Measurements from ENCODE around the gene UPK2. TPM values are rescaled to one million over a fixed set of nuclear protein-coding genes. Genes with fewer than 3 reads are reported as not detected.

Gene UPK2
- polyA plus RNA-seq, 3 donors: not detected

- Histone ChIP-seq H3K79me2 (ENCODE audit: insufficient read depth, low read length) (peaks cover 5% of the 10 kb centered on the region), H3K4me2 (replicated peaks; ENCODE audit: extremely low read depth, low read length, poor library complexity, severe bottlenecking) (no peak overlapping the region), H3K27ac (ENCODE audit: low read depth in 1 of 2, low read length in 2 of 2) (no peak overlapping the region), H3K4me1 (ENCODE audit: control insufficient read depth in 1 of 2, insufficient read depth in 2 of 2, low read length in 2 of 2) (peaks cover 36 to 42% of the 10 kb centered on the region in 2 donors), H3K36me3 (replicated peaks in 1 of 2; ENCODE audit: control insufficient read depth in 1 of 2, insufficient read depth in 2 of 2, low read length in 2 of 2) (no peaks in the 10 kb centered on the region), H3K27me3 (ENCODE audit: control insufficient read depth in 2 of 2, insufficient read depth in 2 of 2, low read length in 2 of 2) (no peaks in the 10 kb centered on the region), H3K4me3 (replicated peaks in 1 of 3; ENCODE audit: low read depth in 2 of 3, low read length in 3 of 3) (no peak overlapping the region), H4K20me1 (ENCODE audit: insufficient read depth, low read length) (no peaks in the 10 kb centered on the region), H3K9ac (ENCODE audit: insufficient read depth, low read length, poor library complexity, severe bottlenecking) (no peak overlapping the region), H2AFZ (ENCODE audit: insufficient read depth, low read depth, low read length, poor library complexity, severe bottlenecking) (no peak overlapping the region), H3K9me3 (replicated peaks in 1 of 2; ENCODE audit: control insufficient read depth in 1 of 2, insufficient read depth in 1 of 2, low read length in 2 of 2) (no peaks in the 10 kb centered on the region)
- DNase-seq: no peak
- no peaks in the 10 kb centered on the region for H3K36me3 Mint-ChIP-seq
- peaks cover 7 to 18% (median 16%) of the 10 kb centered on the region in 3 donors for H3K27me3 Mint-ChIP-seq (ENCODE audit: low read depth in 3 of 3)
- peaks cover 32% of the 10 kb centered on the region for H3K4me1 Mint-ChIP-seq
- peaks cover 0 to 3% (median 0%) of the 10 kb centered on the region in 7 donors for H3K9me3 Mint-ChIP-seq
- intact Hi-C loops (cut with micrococcal nuclease): loop anchor here (2.0 to 10.0 kb wide), 3 partner anchors 25 to 247 kb away; no protein-coding TSS in a partner anchor
- TF ChIP-seq CTCF (IDR thresholded peaks at IDR 0.05): no peak
- H3K27ac Mint-ChIP-seq: no peak overlapping the region
- H3K4me3 Mint-ChIP-seq: no peak overlapping the region
Observed at GRCh38 chr11:118931571-118931970, 24.5 kb upstream of the UPK2 start.

- no peak overlapping the region for H3K4me2 ChIP-seq (replicated peaks; ENCODE audit: extremely low read depth, low read length, poor library complexity, severe bottlenecking)
- Mint-ChIP-seq H3K27ac (no peak overlapping the region), H3K4me3 (no peak overlapping the region)
Observed at GRCh38 chr11:118933486-118933885, 22.6 kb upstream of the UPK2 start.

More at GRCh38 chr11:118933486-118933885, 22.6 kb upstream of the UPK2 start:
- Histone ChIP-seq H2AFZ (ENCODE audit: insufficient read depth, low read depth, low read length, poor library complexity, severe bottlenecking) (no peak overlapping the region), H4K20me1 (ENCODE audit: insufficient read depth, low read length) (no peaks in the 10 kb centered on the region), H3K79me2 (ENCODE audit: insufficient read depth, low read length) (no peaks in the 10 kb centered on the region), H3K4me1 (ENCODE audit: control insufficient read depth in 1 of 2, insufficient read depth in 2 of 2, low read length in 2 of 2) (peaks cover 16 to 23% of the 10 kb centered on the region in 2 donors), H3K27ac (ENCODE audit: low read depth in 1 of 2, low read length in 2 of 2) (no peak overlapping the region), H3K36me3 (replicated peaks in 1 of 2; ENCODE audit: control insufficient read depth in 1 of 2, insufficient read depth in 2 of 2, low read length in 2 of 2) (no peaks in the 10 kb centered on the region), H3K27me3 (ENCODE audit: control insufficient read depth in 2 of 2, insufficient read depth in 2 of 2, low read length in 2 of 2) (no peaks in the 10 kb centered on the region), H3K4me3 (replicated peaks in 1 of 3; ENCODE audit: low read depth in 2 of 3, low read length in 3 of 3) (no peak overlapping the region), H3K9me3 (replicated peaks in 1 of 2; ENCODE audit: control insufficient read depth in 1 of 2, insufficient read depth in 1 of 2, low read length in 2 of 2) (no peaks in the 10 kb centered on the region), H3K9ac (ENCODE audit: insufficient read depth, low read length, poor library complexity, severe bottlenecking) (no peak overlapping the region)
- peaks cover 13% of the 10 kb centered on the region for H3K4me1 Mint-ChIP-seq
- peaks cover 0 to 3% (median 0%) of the 10 kb centered on the region in 7 donors for H3K9me3 Mint-ChIP-seq
- no peaks in the 10 kb centered on the region for H3K36me3 Mint-ChIP-seq
- TF ChIP-seq CTCF (IDR thresholded peaks at IDR 0.05): no peak
- 83% methylated on average over 4 of the region's 4 CpGs for WGBS (ENCODE audit: insufficient coverage)
- intact Hi-C loops (cut with micrococcal nuclease): loop anchor here (5.0 to 10.0 kb wide), 2 partner anchors 36 to 249 kb away; no protein-coding TSS in a partner anchor
- H3K27me3 Mint-ChIP-seq (ENCODE audit: low read depth in 3 of 3): peaks cover 9 to 22% (median 15%) of the 10 kb centered on the region in 3 donors
- DNase-seq: no peak

Data from CD14-positive monocyte (primary cell).